ENCODE results near the gene DHRS7C.

DNA sequence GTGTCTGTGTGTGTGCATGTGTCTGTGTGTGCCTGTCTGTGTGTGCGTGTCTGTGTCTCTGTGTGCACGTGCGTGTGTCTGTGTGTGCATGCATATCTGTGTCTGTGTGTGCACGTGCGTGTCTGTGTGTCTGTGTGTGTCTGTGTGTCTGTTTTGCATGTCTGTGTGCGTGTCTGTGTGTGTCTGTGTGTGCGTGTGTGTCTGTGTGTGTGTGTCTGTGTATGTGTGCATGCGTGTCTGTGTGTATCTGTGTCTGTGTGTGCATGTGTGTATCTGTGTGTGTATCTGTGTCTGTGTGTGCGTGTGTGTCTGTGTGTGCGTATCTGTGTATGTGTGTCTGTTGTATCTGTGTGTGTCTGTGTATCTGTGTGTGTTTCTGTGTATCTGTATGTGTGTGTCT, 25.1 kb upstream of the DHRS7C start:
- TF ChIP-seq POLR2A (IDR thresholded peaks at IDR 0.05) = no peak
- TF ChIP-seq, protein P1, sequence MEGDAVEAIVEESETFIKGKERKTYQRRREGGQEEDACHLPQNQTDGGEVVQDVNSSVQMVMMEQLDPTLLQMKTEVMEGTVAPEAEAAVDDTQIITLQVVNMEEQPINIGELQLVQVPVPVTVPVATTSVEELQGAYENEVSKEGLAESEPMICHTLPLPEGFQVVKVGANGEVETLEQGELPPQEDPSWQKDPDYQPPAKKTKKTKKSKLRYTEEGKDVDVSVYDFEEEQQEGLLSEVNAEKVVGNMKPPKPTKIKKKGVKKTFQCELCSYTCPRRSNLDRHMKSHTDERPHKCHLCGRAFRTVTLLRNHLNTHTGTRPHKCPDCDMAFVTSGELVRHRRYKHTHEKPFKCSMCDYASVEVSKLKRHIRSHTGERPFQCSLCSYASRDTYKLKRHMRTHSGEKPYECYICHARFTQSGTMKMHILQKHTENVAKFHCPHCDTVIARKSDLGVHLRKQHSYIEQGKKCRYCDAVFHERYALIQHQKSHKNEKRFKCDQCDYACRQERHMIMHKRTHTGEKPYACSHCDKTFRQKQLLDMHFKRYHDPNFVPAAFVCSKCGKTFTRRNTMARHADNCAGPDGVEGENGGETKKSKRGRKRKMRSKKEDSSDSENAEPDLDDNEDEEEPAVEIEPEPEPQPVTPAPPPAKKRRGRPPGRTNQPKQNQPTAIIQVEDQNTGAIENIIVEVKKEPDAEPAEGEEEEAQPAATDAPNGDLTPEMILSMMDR (IDR thresholded peaks at IDR 0.05) = no peak

Data from heart left ventricle (tissue), 13 donors.